ENCODE data around the gene ARL8B. TPM values are rescaled to one million over a fixed set of nuclear protein-coding genes. Genes with fewer than 3 reads are reported as not detected.
A peak's percentile ranks its signal among the peaks of the same experiment; 100 is the strongest.

The ARL8B gene
- total RNA-seq, 1 donor from 2014 or later, result 57.9 TPM

DNA sequence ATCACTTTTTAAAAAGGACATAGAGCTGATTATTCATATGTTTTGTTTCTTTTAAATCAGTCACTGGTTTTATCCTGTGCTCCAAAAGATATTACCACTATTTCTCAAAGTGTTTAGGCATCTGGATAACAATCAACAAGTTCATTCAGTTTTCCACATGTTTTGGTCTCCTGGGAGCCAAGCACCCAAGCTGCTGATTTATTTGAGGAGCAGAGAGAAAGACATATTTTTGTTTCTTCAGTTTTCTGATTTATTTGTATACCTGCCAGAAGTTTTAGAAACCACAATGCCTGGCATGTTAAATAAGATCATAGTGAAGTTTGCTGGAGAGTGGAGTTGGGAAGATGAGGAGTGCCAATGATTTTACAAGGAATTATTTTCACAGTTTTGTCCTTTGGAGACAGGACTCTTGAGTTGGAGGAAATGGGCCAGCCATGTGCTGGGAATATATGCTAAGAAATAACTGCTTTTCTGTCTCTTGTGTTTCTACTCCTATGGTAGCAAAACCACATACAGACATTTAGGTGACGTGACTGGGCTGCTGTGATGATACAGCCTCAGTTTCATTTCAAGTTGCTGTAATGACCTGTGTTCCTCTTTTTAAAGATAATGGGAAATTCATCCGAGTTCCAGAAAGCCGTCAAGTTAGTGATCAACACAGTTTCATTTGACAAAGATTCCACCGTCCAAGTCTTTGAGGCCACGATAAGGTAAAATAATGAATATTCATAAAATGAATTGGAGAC, 77.1 kb downstream of the ARL8B start:
- Mint-ChIP-seq H3K9me3 (no peaks in the 10 kb centered on the region), H3K4me1 (peaks cover 84% of the 10 kb centered on the region), H3K36me3 (ENCODE audit: low read depth) (peaks cover 89% of the 10 kb centered on the region), H3K27ac (peak overlapping the region; percentile 89), H3K27me3 (no peaks in the 10 kb centered on the region), H3K4me3 (peak overlapping the region; percentile 68)
- peak; percentile 31 for ATAC-seq (ENCODE audit: low read depth)
- intact Hi-C loops (cut with micrococcal nuclease), result loop anchor here (1.0 kb wide), 1 partner anchor 59 kb away; no protein-coding TSS in a partner anchor
- no peak for DNase-seq
- ChIA-PET POLR2A (interaction anchor here (0.6 to 6.2 kb wide), 5 partner anchors 12 to 705 kb away, joined by 7 to 129 read pairs (median 13); partner anchors contain the start of genes BHLHE40 and EDEM1), CTCF (interaction anchor here (1.0 kb wide), 1 partner anchor 11 kb away, joined by 3 read pairs; no protein-coding TSS in a partner anchor)
- TF ChIP-seq, protein P1, sequence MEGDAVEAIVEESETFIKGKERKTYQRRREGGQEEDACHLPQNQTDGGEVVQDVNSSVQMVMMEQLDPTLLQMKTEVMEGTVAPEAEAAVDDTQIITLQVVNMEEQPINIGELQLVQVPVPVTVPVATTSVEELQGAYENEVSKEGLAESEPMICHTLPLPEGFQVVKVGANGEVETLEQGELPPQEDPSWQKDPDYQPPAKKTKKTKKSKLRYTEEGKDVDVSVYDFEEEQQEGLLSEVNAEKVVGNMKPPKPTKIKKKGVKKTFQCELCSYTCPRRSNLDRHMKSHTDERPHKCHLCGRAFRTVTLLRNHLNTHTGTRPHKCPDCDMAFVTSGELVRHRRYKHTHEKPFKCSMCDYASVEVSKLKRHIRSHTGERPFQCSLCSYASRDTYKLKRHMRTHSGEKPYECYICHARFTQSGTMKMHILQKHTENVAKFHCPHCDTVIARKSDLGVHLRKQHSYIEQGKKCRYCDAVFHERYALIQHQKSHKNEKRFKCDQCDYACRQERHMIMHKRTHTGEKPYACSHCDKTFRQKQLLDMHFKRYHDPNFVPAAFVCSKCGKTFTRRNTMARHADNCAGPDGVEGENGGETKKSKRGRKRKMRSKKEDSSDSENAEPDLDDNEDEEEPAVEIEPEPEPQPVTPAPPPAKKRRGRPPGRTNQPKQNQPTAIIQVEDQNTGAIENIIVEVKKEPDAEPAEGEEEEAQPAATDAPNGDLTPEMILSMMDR (IDR thresholded peaks at IDR 0.05), result no peak

DNA sequence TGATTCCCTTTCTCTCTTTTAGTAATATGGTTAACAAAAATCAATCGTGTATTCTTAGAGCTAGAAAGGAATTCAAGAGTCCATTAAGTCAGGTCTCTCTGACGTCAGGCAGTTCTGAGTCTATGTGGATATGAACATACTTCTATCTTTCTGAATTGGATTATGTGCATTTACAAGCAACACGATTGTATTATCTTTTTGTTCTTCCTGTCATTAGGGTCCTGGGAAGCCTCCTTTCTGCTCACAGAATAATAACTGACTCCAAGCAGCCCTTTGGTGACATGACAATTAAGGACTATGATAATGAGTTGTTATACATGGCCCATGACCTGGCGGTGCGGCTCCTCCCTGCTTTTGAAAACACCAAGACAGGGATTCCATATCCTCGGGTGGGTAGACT, 79.4 kb downstream of the ARL8B start:
- no peaks in the 10 kb centered on the region for H3K27me3 Mint-ChIP-seq
- peaks cover 79% of the 10 kb centered on the region for H3K4me1 Mint-ChIP-seq
- ATAC-seq (ENCODE audit: low read depth) (no peak), DNase-seq (no peak)
- ChIA-PET POLR2A (interaction anchor here (1.0 to 1.6 kb wide), 3 partner anchors 9 to 13 kb away, joined by 5 to 6 read pairs (median 5); no protein-coding TSS in a partner anchor), CTCF (interaction anchor here (1.3 kb wide), 1 partner anchor 65 kb away, joined by 4 read pairs; no protein-coding TSS in a partner anchor)
- intact Hi-C loops (cut with micrococcal nuclease), result no loop called here
- peak overlapping the region; percentile 76 for H3K27ac Mint-ChIP-seq
- H3K9me3 Mint-ChIP-seq, result no peaks in the 10 kb centered on the region
- no peak overlapping the region for H3K4me3 Mint-ChIP-seq
- peaks cover 88% of the 10 kb centered on the region for H3K36me3 Mint-ChIP-seq (ENCODE audit: low read depth)
- TF ChIP-seq, protein P1 (IDR thresholded peaks at IDR 0.05), result no peak

DNA sequence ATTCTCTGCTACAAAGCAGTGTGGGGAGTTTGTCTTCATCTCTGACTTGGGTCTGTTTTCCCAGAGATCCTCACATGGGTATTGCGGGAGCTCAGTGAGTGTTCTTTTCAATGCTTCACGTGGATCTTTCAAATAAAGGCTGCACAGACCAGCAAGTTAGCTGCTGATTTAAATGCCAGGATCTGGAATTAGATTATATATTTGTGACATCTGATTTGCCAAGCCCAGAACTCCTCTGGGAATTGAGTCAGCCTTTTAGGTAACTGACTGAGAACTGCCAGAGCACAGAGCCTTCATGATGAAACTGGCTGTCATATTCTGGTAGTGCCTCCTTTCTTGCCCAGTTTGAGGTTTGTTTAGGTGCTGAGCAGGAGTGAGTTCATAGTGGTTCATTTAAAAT, 80.1 kb downstream of the ARL8B start:
- H3K36me3 Mint-ChIP-seq (ENCODE audit: low read depth), result peaks cover 88% of the 10 kb centered on the region
- intact Hi-C loops (cut with micrococcal nuclease), result no loop called here
- H3K4me1 Mint-ChIP-seq, result peaks cover 72% of the 10 kb centered on the region
- ChIA-PET CTCF (interaction anchor here (1.3 kb wide), 1 partner anchor 65 kb away, joined by 4 read pairs; no protein-coding TSS in a partner anchor), POLR2A (interaction anchor here (1.6 kb wide), 2 partner anchors 10 to 13 kb away, joined by 5 to 6 read pairs; no protein-coding TSS in a partner anchor)
- TF ChIP-seq, protein P1 (IDR thresholded peaks at IDR 0.05), result no peak
- ATAC-seq (ENCODE audit: low read depth), result peak; percentile 9
- H3K4me3 Mint-ChIP-seq, result peak overlapping the region; percentile 41
- DNase-seq, result no peak
- no peaks in the 10 kb centered on the region for H3K9me3 Mint-ChIP-seq
- H3K27ac Mint-ChIP-seq, result peak overlapping the region; percentile 76
- no peaks in the 10 kb centered on the region for H3K27me3 Mint-ChIP-seq

DNA sequence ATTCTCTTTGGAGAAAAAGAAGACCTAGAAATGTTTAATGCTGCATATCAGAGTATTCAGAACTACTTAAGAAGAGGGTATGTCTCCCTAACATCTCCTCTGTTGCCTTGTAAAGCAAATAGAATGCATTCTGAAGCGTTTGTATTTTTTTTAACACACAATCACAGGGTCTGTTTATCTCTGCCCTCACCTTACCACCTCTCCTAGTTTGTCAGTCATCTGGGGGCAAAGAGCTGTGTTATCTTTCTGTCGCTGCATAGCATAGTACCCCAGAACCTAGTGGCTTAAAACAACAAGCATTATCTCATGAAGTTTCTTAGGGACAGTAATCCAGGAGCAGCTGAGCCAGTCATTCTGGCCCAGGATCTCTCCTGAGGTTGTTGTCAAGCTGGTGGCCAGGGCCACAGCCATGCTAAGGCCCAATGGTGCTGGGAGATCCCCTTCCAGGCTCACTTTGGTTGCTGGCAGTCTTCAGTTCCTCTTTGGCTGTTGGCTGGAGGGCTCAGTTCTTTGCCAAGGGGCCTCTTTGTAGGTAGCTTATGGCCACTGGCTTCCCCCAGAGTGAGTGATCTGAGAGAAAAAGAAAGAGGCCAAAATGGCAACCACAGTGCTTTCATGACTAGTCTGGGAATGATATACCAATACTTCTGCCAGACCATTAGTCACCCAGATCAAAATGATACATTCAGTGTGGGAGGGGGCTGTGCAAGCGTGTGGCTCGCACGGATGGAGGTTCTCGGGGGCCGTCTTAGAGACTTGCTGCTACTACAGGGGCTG, 83.3 kb downstream of the ARL8B start:
- H3K4me3 Mint-ChIP-seq, result peak overlapping the region; percentile 37
- no peaks in the 10 kb centered on the region for H3K27me3 Mint-ChIP-seq
- H3K27ac Mint-ChIP-seq, result peak overlapping the region; percentile 86
- CTCF ChIA-PET, result interaction anchor here (0.7 to 1.2 kb wide), 5 partner anchors 8 to 83 kb away, joined by 3 to 6 read pairs (median 3); partner anchors contain the start of gene ARL8B
- ATAC-seq (ENCODE audit: low read depth) (peak; percentile 98), DNase-seq (peak; percentile 41)
- H3K36me3 Mint-ChIP-seq (ENCODE audit: low read depth), result peaks cover 91% of the 10 kb centered on the region
- TF ChIP-seq, protein P1 (IDR thresholded peaks at IDR 0.05), result no peak
- no peaks in the 10 kb centered on the region for H3K9me3 Mint-ChIP-seq
- peaks cover 42% of the 10 kb centered on the region for H3K4me1 Mint-ChIP-seq
- POLR2A ChIA-PET, result interaction anchor here (0.6 to 3.3 kb wide), 12 partner anchors 9 to 83 kb away, joined by 3 to 37 read pairs (median 6); partner anchors contain the start of genes ARL8B and EDEM1
- intact Hi-C loops (cut with micrococcal nuclease), result loop anchor here (1.0 to 5.0 kb wide), 6 partner anchors 13 to 83 kb away; partner anchors contain the start of genes ARL8B and EDEM1
